ENCODE results near the gene GABRB2.

Gene GABRB2

GRCh38 chr5:161284445-161284844 lies 262.1 kb downstream of the GABRB2 start:
- no peak for DNase-seq (ENCODE audit: low read depth)
- TF ChIP-seq, protein P1, sequence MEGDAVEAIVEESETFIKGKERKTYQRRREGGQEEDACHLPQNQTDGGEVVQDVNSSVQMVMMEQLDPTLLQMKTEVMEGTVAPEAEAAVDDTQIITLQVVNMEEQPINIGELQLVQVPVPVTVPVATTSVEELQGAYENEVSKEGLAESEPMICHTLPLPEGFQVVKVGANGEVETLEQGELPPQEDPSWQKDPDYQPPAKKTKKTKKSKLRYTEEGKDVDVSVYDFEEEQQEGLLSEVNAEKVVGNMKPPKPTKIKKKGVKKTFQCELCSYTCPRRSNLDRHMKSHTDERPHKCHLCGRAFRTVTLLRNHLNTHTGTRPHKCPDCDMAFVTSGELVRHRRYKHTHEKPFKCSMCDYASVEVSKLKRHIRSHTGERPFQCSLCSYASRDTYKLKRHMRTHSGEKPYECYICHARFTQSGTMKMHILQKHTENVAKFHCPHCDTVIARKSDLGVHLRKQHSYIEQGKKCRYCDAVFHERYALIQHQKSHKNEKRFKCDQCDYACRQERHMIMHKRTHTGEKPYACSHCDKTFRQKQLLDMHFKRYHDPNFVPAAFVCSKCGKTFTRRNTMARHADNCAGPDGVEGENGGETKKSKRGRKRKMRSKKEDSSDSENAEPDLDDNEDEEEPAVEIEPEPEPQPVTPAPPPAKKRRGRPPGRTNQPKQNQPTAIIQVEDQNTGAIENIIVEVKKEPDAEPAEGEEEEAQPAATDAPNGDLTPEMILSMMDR (IDR thresholded peaks at IDR 0.05; ENCODE audit: control insufficient read depth, extremely low read depth, insufficient read depth) = no peak
- no peak overlapping the region for H3K4me3 ChIP-seq (ENCODE audit: low read depth, low read length)

- TF ChIP-seq, protein P1 (IDR thresholded peaks at IDR 0.05; ENCODE audit: control insufficient read depth, extremely low read depth, insufficient read depth) = no peak
- DNase-seq (ENCODE audit: low read depth) = no peak
- no peak overlapping the region for H3K4me3 ChIP-seq (ENCODE audit: low read depth, low read length)
These were observed 263.2 kb downstream of the GABRB2 start for GRCh38 chr5:161283296-161283695.

- DNase-seq (ENCODE audit: low read depth) = no peak
- no peak overlapping the region for H3K4me3 ChIP-seq (ENCODE audit: low read depth, low read length)
- TF ChIP-seq, protein P1 (IDR thresholded peaks at IDR 0.05; ENCODE audit: control insufficient read depth, extremely low read depth, insufficient read depth) = peak; percentile 16; the same call in 1 of the 2 replicates
These were observed 267.5 kb downstream of the GABRB2 start for GRCh38 chr5:161278739-161279660.

GRCh38 chr5:161277011-161277410 lies 269.5 kb downstream of the GABRB2 start:
- TF ChIP-seq, protein P1 (IDR thresholded peaks at IDR 0.05; ENCODE audit: control insufficient read depth, extremely low read depth, insufficient read depth) = no peak
- no peak overlapping the region for H3K4me3 ChIP-seq (ENCODE audit: low read depth, low read length)
- no peak for DNase-seq (ENCODE audit: low read depth)

DNA sequence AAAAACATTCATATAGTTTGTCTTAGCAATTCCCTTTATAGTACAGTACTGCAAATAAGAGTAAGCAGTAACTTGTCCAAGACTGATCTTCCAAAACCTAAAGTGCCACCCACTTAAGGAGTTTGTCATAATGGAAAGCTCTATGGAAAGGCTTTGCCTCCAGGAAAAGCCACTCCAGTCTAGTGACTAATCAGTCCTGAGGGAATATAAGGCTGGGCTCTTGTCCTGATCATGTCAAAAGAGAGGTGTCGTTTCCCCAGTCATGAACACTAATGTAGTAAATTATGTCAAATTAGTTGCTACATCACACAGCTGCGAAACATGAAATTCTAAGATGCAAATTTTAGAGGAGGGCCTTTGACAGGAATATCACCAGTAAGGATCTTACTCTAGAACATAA lies 271.6 kb downstream of the GABRB2 start:
- TF ChIP-seq, protein P1 (IDR thresholded peaks at IDR 0.05; ENCODE audit: control insufficient read depth, extremely low read depth, insufficient read depth) = no peak
- no peak overlapping the region for H3K4me3 ChIP-seq (ENCODE audit: low read depth, low read length)
- DNase-seq (ENCODE audit: low read depth) = no peak

GRCh38 chr5:161273410-161273809 lies 273.1 kb downstream of the GABRB2 start:
- no peak overlapping the region for H3K4me3 ChIP-seq (ENCODE audit: low read depth, low read length)
- TF ChIP-seq, protein P1 (IDR thresholded peaks at IDR 0.05; ENCODE audit: control insufficient read depth, extremely low read depth, insufficient read depth) = no peak
- no peak for DNase-seq (ENCODE audit: low read depth)

Measured in LNCaP clone FGC (cell line).